ENCODE data around the gene NUP35. TPM values are rescaled to one million over a fixed set of nuclear protein-coding genes. Genes with fewer than 3 reads are reported as not detected.

NUP35 gene
- total RNA-seq, 2 donors from 2014 or later = 14.8 to 16.4 TPM

GRCh38 chr2:183081911-183082310, 42.3 kb upstream of the NUP35 start:
- Histone ChIP-seq H3K36me3 (no peaks in the 10 kb centered on the region), H3K4me3 (no peak overlapping the region), H3K27ac (no peak overlapping the region), H3K27me3 (replicated peaks; ENCODE audit: insufficient read depth) (no peaks in the 10 kb centered on the region), H3K9me3 (no peaks in the 10 kb centered on the region), H3K4me1 (replicated peaks) (no peaks in the 10 kb centered on the region)
- TF ChIP-seq POLR2AphosphoS5 (IDR thresholded peaks at IDR 0.05) (no peak), POLR2A (IDR thresholded peaks at IDR 0.05) (no peak), CTCF (IDR thresholded peaks at IDR 0.05) (no peak)
- intact Hi-C loops (cut with DNase I) = no loop called here
- no peak for DNase-seq (ENCODE audit: low spot score)
- WGBS = 29% methylated on average over 1 of the region's 1 CpG

- WGBS = 79% methylated on average over 3 of the region's 3 CpGs
- no peaks in the 10 kb centered on the region for H3K27me3 ChIP-seq (replicated peaks; ENCODE audit: insufficient read depth)
- intact Hi-C loops (cut with DNase I) = no loop called here
- DNase-seq (ENCODE audit: low spot score) = no peak
- TF ChIP-seq POLR2AphosphoS5 (IDR thresholded peaks at IDR 0.05) (no peak), CTCF (IDR thresholded peaks at IDR 0.05) (no peak), POLR2A (IDR thresholded peaks at IDR 0.05) (no peak)
- H3K27ac ChIP-seq = no peak overlapping the region
- H3K36me3 ChIP-seq = no peaks in the 10 kb centered on the region
- H3K4me1 ChIP-seq (replicated peaks) = no peaks in the 10 kb centered on the region
- H3K4me3 ChIP-seq = no peak overlapping the region
- no peaks in the 10 kb centered on the region for H3K9me3 ChIP-seq
These were observed 36.2 kb upstream of the NUP35 start for GRCh38 chr2:183088061-183088460.

- no peaks in the 10 kb centered on the region for H3K36me3 ChIP-seq
- H3K9me3 ChIP-seq = no peaks in the 10 kb centered on the region
- H3K27ac ChIP-seq = no peak overlapping the region
- no peaks in the 10 kb centered on the region for H3K27me3 ChIP-seq (replicated peaks; ENCODE audit: insufficient read depth)
- H3K4me3 ChIP-seq = no peak overlapping the region
- WGBS = 89% methylated on average over 6 of the region's 6 CpGs
- TF ChIP-seq POLR2A (IDR thresholded peaks at IDR 0.05) (no peak), CTCF (IDR thresholded peaks at IDR 0.05) (no peak), POLR2AphosphoS5 (IDR thresholded peaks at IDR 0.05) (no peak)
- H3K4me1 ChIP-seq (replicated peaks) = no peaks in the 10 kb centered on the region
- no peak for DNase-seq (ENCODE audit: low spot score)
- intact Hi-C loops (cut with DNase I) = no loop called here
These were observed 34.9 kb upstream of the NUP35 start for GRCh38 chr2:183089192-183089851.

GRCh38 chr2:183091318-183091953, 32.8 kb upstream of the NUP35 start:
- no peaks in the 10 kb centered on the region for H3K27me3 ChIP-seq (replicated peaks; ENCODE audit: insufficient read depth)
- H3K9me3 ChIP-seq = no peaks in the 10 kb centered on the region
- WGBS = 96% methylated on average over 7 of the region's 7 CpGs
- H3K27ac ChIP-seq = no peak overlapping the region
- H3K4me3 ChIP-seq = no peak overlapping the region
- DNase-seq (ENCODE audit: low spot score) = no peak
- TF ChIP-seq POLR2AphosphoS5 (IDR thresholded peaks at IDR 0.05) (no peak), POLR2A (IDR thresholded peaks at IDR 0.05) (no peak), CTCF (IDR thresholded peaks at IDR 0.05) (no peak)
- no peaks in the 10 kb centered on the region for H3K36me3 ChIP-seq
- intact Hi-C loops (cut with DNase I) = no loop called here
- H3K4me1 ChIP-seq (replicated peaks) = no peaks in the 10 kb centered on the region

- Histone ChIP-seq H3K4me3 (no peak overlapping the region), H3K4me1 (replicated peaks) (no peaks in the 10 kb centered on the region), H3K27ac (no peak overlapping the region), H3K36me3 (no peaks in the 10 kb centered on the region), H3K9me3 (no peaks in the 10 kb centered on the region), H3K27me3 (replicated peaks; ENCODE audit: insufficient read depth) (no peaks in the 10 kb centered on the region)
- TF ChIP-seq POLR2AphosphoS5 (IDR thresholded peaks at IDR 0.05) (no peak), POLR2A (IDR thresholded peaks at IDR 0.05) (no peak), CTCF (IDR thresholded peaks at IDR 0.05) (no peak)
- intact Hi-C loops (cut with DNase I) = no loop called here
- WGBS = 96% methylated on average over 2 of the region's 2 CpGs
- DNase-seq (ENCODE audit: low spot score) = no peak
These were observed 32.3 kb upstream of the NUP35 start for GRCh38 chr2:183091954-183092345.
